GM12865 (cell line): ENCODE measurements around the gene PHLDA1.
A peak's percentile ranks its signal among the peaks of the same experiment; 100 is the strongest.
"Not testable (repeated sequence)": the region's sequence is repeated elsewhere in the genome, so short reads cannot be mapped to it uniquely, and the experiment has no call there.

ENCODE experiments used
- DNase-seq: peaks from one replicate; pipeline ENCODE4 v3.0.0; 2010; ENCODE audit warnings: low read depth
- H3K4me3 ChIP-seq: 2 replicates; pipeline ENCODE4 v1.5.1; 2011; ENCODE audit warnings: mild to moderate bottlenecking, low read depth, low read length, control low read depth
- TF ChIP-seq, protein P1 (sequence below): IDR thresholded peaks from 2 replicates; pipeline ENCODE4 v1.5.1; 2011; ENCODE audit warnings: low read length, control low read depth, low read depth, inconsistent platforms; ENCODE audit not compliant: insufficient read depth; ENCODE audit errors: missing control alignments

Gene PHLDA1

DNA sequence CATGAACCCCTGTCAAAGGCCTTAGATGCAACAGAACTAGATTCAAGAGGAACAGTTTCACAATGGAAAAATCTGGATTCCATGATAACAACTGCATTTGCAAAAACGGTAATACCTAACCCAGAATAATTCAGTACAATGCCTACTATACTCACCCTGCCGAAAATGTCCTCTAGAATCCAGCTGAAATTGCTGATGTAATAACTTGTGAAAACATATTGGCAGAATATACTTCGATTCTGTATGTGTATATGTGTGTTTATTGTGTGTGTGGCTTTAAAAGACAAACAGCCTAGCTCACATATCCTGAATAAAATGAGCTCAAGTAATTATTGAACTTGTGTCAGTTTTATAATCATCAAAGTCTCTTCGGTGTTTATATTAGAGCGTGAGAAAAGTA lies 46.0 kb downstream of the PHLDA1 start:
- TF ChIP-seq, protein P1, sequence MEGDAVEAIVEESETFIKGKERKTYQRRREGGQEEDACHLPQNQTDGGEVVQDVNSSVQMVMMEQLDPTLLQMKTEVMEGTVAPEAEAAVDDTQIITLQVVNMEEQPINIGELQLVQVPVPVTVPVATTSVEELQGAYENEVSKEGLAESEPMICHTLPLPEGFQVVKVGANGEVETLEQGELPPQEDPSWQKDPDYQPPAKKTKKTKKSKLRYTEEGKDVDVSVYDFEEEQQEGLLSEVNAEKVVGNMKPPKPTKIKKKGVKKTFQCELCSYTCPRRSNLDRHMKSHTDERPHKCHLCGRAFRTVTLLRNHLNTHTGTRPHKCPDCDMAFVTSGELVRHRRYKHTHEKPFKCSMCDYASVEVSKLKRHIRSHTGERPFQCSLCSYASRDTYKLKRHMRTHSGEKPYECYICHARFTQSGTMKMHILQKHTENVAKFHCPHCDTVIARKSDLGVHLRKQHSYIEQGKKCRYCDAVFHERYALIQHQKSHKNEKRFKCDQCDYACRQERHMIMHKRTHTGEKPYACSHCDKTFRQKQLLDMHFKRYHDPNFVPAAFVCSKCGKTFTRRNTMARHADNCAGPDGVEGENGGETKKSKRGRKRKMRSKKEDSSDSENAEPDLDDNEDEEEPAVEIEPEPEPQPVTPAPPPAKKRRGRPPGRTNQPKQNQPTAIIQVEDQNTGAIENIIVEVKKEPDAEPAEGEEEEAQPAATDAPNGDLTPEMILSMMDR = no peak
- DNase-seq = no peak
- H3K4me3 ChIP-seq = no peak overlapping the region

DNA sequence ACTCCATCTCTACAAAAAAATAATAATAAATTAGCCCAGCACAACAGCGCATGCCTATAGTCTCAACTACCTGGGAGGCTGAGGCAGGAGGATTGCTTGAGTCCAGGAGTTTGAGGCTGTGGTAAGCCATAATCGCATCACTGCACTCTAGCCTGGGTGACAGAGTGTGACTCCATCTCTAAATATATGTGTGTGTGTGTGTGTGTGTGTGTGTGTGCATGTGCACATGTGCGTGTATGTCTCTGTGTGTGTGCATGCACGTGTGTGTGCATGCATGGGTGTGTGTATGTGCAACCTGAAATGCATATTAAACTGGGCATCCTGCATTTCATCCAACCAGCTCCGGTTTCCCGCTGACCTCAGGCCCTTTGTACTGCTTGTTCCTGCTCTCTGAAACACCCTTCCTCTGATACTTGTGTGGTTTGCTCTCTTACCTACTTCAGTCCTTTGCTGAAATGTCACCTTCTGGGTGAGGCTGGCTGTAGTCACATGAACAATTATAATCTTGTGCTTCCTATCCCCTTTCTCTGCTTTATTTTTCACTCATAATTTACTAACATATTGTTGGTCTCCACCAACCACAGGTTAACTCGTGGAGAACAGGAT lies 46.9 kb downstream of the PHLDA1 start:
- DNase-seq = no peak
- H3K4me3 ChIP-seq = no peak overlapping the region
- TF ChIP-seq, protein P1 = no peak

DNA sequence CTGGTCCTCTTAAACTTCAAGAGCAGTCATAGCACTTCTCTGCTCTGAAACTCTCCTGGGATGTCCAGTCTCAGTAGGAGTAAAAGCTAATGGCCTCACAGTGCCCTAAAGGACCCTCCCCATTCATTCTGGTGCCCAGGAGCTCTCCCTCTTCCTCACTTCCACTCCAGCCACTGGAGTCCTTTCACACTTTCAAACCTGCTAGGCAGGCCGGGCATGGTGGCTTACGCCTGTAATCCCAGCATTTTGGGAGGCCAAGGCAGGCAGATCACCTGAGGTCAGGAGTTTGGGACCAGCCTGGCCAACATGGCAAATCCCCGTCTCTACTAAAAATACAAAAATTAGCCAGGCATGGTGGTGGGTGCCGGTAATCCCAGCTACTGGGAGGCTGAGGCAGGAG lies 47.7 kb downstream of the PHLDA1 start:
- DNase-seq, H3K4me3 ChIP-seq: not testable (repeated sequence)

DNA sequence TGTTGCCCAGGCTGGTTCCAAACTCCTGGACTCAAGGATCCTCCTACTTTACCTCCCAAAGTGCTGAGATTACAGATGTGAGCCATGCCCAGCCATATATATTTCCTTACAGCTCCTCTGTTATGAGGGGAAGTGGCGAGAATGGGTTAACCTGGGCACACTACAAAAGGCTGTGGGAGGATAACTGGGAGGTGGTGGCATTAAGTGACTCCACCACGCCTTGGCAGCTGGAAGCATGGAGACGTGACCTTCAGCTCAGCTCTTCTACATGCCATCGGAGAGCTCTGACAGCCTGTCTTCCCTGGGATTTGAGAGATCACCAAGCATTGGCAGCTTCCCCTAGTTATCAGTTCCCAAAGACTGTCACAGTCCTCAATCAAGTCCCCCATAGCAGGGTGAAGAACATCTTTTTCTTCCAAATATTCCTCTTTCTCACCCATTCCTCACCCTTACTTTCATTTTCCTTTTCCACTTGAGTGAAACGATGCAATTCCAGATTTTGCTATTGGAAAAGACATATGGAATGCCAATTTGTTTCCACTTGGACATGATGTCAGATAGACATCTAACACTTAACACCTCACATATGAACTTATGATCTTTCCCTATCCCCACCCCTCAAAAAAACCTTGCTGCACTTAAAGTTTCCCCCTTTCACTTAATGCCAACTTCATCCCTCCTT lies 48.5 kb downstream of the PHLDA1 start:
- no peak overlapping the region for H3K4me3 ChIP-seq
- TF ChIP-seq, protein P1 = no peak
- DNase-seq = no peak

DNA sequence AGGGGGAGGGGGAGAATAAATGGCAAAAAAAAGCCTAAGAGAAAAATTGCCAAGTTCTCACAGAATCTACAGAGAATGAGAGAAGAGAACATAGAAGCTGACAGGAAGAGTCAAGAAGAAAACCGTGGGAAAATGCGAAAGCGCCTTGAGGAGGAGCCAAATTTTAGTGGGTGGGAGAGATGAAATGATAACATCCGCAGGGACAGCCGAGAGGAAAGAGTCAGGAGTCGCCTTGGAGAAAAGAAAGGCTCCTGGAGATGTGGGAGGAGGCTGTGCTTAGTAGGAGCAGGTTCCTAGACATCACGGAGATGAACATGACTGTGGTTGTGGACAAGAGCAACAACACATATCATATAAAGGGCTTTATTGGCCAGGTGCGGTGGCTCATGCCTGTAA lies 49.4 kb downstream of the PHLDA1 start:
- DNase-seq = no peak
- no peak overlapping the region for H3K4me3 ChIP-seq
- TF ChIP-seq, protein P1 = no peak

DNA sequence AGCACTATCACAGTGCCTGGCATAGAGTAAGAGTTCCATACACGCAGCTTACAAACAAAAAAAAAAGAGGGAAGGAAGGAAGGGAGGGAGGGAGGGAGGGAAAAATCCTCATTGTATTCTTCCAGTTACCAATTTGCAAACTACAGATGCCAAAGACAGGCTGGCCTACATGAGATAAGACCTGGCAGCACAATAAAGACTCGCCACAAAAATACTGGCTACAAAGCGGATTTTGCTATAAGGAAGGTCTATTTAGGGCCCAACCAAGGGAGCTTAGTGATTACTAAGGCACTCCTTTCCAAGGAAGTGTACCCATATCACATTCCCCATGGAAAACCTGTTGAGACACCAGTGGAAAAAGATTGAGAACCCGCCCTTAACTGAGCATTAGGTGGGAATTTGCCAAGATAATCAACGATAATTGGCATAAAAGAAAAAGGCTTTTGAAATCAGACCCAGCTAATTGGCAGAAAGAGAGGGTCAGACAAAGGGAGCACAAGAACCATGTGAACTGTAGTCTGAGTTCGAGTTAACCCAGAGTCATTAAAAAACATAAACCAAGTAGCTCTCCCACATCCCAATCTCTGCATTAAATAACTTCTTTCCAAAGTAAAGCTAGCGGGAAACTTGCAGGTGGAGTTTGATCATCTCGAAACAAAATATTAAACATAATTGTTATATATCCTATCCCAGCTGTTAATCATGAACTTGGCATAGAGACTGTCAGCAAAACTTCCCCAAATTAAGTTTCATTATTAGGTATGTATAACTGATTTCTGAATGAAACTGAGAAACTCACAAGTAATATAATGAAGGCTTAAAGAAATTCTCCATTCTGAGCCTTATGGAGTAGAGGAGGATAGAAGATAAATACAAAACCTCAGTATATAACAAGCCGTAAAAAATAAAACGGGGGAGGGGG lies 50.1 kb downstream of the PHLDA1 start:
- TF ChIP-seq, protein P1 = no peak
- DNase-seq = peak; percentile 18

DNA sequence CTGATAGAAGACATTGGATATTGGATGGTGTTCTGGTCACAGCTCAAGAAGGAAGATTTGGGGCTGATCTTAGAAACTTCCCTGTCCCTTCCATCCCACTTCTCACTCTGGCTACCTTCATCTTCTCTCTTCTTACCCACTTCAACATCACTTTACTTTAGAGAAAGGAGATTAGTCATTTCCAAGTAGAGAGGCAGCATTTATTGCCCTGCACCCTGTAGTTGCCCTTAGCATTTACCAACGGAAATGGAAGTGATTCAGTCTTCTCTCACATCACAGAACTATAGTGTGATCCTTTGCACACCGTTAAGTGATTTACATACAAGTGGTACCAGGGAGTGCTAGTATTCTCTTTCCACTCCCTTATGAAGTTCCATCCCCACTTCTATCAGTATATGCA lies 52.4 kb downstream of the PHLDA1 start:
- DNase-seq = peak; percentile 39
- no peak overlapping the region for H3K4me3 ChIP-seq
- TF ChIP-seq, protein P1 = no peak

More for the DNA sequence above, 50.1 kb downstream of the PHLDA1 start:
- no peak overlapping the region for H3K4me3 ChIP-seq
